Measurements from ENCODE around the gene BCAS3.

Gene BCAS3

DNA sequence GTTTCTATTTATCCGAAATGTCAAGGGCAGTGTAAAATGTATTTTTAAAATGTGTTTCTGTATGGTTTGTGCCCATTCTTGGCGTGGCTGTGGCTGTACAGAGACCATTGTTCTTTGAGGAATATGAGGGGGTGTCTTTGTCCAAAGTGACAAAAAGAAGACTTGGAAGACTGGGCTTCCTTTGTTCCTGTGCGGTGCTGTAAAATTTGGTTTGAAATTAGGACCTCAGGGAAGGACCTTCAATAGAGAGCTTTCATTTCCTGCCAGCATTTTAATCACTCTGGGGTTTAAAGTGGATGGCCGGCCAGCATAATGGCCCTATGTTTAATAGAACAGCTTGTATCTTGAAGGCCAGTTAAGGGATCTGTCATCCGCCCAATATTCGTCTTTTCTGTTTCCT lies 531.9 kb downstream of the BCAS3 start:
- DNase-seq (ENCODE audit: extremely low spot score): no peak
- ChIA-PET CTCF (interaction anchor here (0.7 kb wide), 1 partner anchor 9 kb away, joined by 3 read pairs; no protein-coding TSS in a partner anchor), POLR2A (no interaction called here)
- TF ChIP-seq, protein P1, sequence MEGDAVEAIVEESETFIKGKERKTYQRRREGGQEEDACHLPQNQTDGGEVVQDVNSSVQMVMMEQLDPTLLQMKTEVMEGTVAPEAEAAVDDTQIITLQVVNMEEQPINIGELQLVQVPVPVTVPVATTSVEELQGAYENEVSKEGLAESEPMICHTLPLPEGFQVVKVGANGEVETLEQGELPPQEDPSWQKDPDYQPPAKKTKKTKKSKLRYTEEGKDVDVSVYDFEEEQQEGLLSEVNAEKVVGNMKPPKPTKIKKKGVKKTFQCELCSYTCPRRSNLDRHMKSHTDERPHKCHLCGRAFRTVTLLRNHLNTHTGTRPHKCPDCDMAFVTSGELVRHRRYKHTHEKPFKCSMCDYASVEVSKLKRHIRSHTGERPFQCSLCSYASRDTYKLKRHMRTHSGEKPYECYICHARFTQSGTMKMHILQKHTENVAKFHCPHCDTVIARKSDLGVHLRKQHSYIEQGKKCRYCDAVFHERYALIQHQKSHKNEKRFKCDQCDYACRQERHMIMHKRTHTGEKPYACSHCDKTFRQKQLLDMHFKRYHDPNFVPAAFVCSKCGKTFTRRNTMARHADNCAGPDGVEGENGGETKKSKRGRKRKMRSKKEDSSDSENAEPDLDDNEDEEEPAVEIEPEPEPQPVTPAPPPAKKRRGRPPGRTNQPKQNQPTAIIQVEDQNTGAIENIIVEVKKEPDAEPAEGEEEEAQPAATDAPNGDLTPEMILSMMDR (IDR thresholded peaks at IDR 0.05; ENCODE audit: control extremely low read depth, extremely low read depth, low read depth, missing control alignments): no peak

- no peak for DNase-seq (ENCODE audit: extremely low spot score)
- POLR2A ChIA-PET: no interaction called here
- TF ChIP-seq, protein P1 (IDR thresholded peaks at IDR 0.05; ENCODE audit: control extremely low read depth, extremely low read depth, low read depth, missing control alignments): no peak
- CTCF ChIA-PET: interaction anchor here (0.7 to 1.2 kb wide), 2 partner anchors 23 to 35 kb away, joined by 3 read pairs; no protein-coding TSS in a partner anchor
Observed at GRCh38 chr17:61211236-61211635, 533.6 kb downstream of the BCAS3 start.

GRCh38 chr17:61212655-61213054 lies 535.0 kb downstream of the BCAS3 start:
- DNase-seq (ENCODE audit: extremely low spot score): no peak
- ChIA-PET CTCF (interaction anchor here (1.0 kb wide), 1 partner anchor 13 kb away, joined by 3 read pairs; no protein-coding TSS in a partner anchor), POLR2A (no interaction called here)
- TF ChIP-seq, protein P1 (IDR thresholded peaks at IDR 0.05; ENCODE audit: control extremely low read depth, extremely low read depth, low read depth, missing control alignments): no peak

DNA sequence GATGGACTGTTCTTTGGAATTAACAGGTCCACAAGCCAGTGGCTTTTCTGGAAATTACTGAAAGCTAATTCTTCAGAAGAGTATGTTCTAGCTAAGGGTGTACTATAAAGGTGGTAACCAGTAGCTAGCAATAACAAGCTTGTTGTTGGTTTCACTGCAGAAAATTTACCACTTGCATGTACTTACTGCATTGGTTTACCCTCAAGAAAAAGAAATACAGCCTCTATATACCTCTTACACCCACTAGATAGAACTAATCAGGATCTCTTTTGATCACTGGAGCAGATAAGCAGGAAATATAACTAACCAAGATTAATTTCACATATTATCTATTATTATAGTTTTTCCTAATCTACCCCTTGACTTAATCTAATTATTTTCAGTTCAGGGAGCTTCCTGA lies 537.1 kb downstream of the BCAS3 start:
- DNase-seq (ENCODE audit: extremely low spot score): no peak
- CTCF ChIA-PET: no interaction called here
- POLR2A ChIA-PET: no interaction called here
- TF ChIP-seq, protein P1 (IDR thresholded peaks at IDR 0.05; ENCODE audit: control extremely low read depth, extremely low read depth, low read depth, missing control alignments): no peak

GRCh38 chr17:61216066-61216465 lies 538.4 kb downstream of the BCAS3 start:
- TF ChIP-seq, protein P1 (IDR thresholded peaks at IDR 0.05; ENCODE audit: control extremely low read depth, extremely low read depth, low read depth, missing control alignments): no peak
- ChIA-PET CTCF (interaction anchor here (1.2 to 1.3 kb wide), 2 partner anchors 21 to 34 kb away, joined by 3 to 4 read pairs; no protein-coding TSS in a partner anchor), POLR2A (no interaction called here)
- no peak for DNase-seq (ENCODE audit: extremely low spot score)

DNA sequence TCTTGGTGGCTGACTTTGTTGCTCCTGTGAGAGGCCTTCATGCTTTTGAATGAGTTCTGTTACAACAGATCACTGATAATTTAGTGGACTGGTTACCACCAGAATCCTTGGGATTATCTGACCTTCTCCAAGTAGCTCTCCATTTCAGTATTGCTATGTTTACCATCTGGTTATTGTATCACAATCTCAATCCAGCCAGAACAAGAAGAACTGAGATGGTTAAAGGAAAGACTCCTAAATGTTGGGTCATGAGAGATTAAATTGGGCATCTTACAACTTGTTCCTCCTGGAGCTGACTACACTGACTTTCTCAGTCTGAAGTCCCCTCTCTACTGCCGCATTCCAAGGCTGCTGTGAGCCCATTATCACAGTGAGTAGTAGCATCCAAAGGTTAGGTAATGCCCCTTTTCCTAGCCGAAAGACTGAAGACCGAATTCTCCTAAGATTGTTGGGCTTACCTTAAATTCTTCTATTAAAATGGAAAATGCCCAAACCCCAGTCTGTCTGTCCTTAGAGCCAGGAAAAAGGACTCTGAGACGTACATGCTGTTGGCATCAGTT lies 540.3 kb downstream of the BCAS3 start:
- ChIA-PET CTCF (interaction anchor here (1.0 kb wide), 1 partner anchor 9 kb away, joined by 3 read pairs; no protein-coding TSS in a partner anchor), POLR2A (no interaction called here)
- TF ChIP-seq, protein P1 (IDR thresholded peaks at IDR 0.05; ENCODE audit: control extremely low read depth, extremely low read depth, low read depth, missing control alignments): no peak
- DNase-seq (ENCODE audit: extremely low spot score): no peak
